Measurements from ENCODE around the gene CAP2.
"Not testable (repeated sequence)": the region's sequence is repeated elsewhere in the genome, so short reads cannot be mapped to it uniquely, and the experiment has no call there.

Gene CAP2

DNA sequence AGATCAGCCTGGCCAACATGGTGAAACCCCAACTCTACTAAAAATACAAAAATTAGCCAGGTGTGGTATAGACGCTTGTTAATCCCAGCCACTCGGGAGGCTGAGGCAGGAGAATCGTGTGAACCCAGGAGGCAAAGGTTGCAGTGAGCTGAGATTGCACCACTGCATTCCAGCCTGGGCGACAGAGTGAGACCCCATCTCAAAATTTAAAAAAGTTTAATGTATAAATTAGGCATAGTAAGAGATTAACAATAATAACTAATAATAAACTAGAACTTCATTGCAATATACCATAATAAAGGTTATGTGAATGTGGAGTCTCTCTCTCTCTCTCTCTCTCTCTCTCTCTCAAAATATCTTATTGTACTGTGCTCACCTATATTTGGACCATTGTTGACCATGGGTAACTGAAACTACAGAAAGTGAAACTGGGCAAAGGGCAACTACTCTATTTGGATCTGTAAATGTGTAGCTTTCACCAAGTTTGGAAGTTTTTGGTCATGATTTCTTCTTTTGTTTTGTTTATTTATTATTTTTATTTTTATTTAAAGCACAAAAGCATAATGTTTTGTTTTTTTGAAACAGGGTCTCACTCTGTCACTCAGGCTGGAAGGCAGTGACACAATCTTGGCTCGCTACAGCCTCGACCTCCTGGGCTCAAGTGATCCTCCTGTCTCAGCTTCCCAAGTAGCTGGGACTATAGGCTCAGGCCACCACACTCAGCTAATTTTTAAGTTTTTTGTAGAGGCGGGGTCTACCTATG lies 12.0 kb downstream of the CAP2 start:
- DNase-seq, result not testable (repeated sequence)

DNA sequence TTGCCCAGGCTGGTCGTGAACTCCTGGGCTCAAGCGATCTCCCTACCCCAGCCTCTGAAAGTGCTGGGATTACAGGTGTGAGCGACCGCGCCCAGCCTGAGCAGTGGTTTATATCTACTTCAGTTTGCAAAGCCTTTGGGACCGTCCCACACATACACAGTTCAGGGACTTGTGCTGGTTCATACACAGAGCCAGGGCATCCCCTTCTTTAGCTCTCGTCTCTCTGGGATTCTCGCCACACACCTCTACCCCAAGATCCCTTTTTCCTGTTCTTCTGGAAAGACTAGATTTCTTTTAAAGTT lies 12.5 kb downstream of the CAP2 start:
- DNase-seq, result no peak

DNA sequence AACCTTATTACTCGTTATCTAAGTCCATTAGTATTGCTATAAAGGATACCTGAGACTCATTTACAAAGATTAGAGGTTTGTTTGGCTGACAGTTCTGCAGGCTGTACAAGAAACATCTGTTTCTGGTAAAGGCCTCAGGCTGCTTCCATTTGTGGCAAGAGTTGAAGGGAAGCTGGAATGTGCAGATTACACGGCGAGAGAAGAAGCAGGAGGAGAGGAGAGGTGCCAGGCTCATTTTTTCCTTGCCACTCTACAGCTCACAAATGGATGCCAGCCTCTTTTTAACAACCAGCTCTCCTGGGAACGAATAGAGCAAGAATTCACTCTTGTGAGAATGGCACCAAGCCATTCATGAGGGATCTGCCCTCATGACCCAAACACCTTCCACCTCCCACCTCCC lies 14.7 kb downstream of the CAP2 start:
- no peak for DNase-seq

DNA sequence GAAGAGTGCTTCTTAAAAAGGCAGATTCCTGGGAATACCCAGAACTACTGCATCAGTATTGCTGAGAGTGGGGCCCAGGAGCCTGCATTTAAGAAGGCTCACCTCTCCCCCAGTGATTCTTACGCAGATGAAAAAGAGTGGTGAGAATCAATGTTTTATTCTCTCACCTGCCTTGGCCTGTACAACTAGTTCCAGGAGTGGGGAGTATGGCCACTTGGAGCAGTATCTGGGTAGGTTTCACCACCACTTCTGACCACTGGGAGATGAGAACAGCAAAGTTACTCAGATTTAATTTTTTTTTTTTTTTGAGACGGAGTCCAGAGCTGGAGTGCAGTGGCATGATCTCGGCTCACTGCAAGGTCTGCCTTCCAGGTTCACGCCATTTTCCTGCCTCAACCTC lies 16.9 kb downstream of the CAP2 start:
- DNase-seq, result no peak

DNA sequence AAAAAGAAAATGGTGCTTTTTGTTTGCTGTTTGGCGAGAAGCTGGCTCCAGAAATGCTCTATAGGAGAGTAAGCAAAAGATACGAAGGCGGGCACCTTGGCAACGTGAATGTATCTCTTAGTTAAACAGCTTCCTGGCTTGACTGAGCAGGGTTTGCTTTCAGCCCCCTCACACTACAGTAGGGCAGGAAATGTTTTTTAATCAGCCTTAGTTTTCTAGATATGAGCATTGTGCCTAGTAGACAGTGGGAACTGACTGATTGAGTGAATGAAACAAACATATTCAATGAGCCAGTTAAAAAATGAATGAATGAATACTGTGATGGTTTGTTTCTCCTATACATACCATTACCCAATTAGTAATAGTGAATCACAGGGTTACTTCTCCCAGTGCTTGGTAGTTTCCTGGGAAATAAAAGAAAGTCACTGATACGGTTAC lies 19.9 kb downstream of the CAP2 start:
- DNase-seq, result no peak

DNA sequence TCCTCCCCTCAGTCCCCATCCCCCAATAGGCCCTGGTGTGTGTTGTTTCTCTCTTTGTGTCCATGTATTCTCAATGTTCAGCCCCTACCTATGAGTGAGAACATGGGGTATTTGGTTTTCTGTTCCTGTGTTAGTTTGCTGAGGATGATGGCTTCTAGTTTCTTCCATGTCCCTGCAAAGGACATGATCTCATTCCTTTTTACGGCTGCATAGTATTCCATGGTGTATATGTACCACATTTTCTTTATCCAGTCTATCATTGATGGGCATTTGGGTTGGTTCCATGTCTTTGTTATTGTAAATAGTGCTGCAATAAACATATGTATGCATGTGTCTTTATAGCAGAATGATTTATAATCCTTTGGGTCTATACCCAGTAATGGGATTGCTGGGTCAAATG lies 21.0 kb downstream of the CAP2 start:
- DNase-seq, result not testable (repeated sequence)

DNA sequence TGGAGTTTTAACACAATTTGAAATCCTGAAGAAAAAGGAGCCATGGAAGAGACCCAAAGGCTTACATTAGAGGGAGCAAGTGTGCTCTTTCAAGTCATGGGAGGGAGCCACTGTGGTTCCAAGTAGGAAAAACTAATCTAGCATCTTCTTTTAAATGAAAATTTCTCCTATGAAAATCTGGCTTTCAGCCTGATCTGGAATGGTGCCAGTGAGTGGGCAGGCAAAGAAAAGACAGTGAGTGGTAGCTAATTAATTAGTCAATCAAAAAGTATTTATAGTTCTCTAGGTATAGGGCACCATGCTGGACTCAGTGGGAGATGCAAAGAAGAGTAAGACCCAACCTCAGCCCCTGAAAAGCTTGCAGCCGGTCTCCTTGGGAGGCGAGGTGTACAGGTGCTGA lies 21.9 kb downstream of the CAP2 start:
- DNase-seq, result no peak

DNA sequence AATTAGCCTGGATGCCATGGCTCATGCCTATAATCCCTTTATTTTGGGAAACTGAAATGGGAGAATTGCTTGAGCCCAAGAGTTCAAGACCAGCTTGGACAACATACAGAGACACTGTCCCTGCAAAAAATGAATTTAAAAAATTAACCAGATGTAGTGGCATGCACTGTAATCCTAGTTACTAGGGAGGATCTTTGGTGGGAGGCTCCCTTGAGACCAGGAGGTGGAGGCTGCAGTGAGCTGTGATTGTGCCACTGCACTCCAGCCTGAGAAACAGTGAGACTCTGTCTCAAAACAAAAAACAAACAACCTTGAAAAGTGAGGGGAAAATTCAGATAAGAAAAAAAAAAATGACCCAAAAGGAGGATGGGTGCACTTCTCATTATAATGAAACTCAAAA lies 23.4 kb downstream of the CAP2 start:
- no peak for DNase-seq

DNA sequence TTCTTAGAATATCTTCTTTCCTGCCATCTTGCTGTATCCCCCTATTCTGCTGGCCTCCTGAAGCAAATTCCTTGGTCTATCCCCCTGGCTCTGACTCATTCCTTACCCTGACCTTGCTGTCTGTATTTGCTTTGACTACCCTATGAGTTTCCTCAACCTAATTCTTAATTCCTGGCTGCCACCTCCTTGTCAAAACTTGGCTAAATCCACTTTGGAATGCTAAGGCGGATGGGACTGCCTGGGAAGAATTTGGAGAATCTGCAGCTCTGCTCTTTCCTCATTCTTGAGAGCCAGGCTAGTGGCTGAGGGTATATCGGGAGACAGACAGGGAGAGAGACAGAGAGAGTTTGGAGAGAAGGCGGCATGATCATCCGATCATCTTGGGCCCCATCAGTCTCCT lies 24.4 kb downstream of the CAP2 start:
- no peak for DNase-seq

DNA sequence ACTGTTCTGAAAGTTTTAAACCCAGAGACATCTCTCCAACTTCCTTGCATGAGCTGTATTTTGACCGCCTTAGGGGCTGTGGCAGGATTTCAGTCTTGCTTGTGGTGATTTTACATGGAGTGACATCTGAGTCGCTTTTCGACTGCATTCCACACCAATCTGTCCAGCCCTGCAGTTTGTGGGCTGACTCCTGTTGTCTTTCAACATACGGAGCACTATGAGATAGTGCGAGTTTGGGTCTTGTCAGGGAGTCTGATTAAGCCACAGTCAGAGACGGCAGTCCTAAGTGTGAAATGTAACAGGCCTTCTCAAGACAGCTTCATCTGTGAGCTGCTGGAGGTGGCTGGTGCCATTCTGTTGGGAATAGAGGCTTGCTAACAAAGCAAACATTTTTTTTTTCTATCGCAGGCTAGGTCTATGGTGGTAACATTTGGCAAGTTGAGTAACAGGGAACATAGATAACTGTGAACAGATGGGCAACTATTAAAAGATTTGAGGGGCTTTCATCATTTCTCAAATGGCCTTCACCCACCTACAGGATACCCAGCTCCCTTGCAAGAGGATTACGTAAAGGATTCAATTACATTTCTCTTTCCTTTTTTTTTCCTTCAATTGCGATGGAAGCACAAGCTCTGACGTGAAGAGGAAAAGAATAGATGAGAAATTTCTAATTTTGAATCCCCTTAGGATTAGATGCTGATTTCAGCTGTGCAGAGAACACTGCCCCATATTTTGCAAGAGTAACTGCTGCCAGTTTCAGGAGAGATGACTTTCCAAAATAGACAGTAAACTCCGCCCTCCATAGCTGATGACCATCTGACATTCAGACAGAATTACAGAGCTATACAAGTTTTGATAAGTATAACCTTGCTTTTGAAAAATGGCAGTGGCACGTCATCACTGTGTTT lies 25.1 kb downstream of the CAP2 start:
- no peak for DNase-seq

DNA sequence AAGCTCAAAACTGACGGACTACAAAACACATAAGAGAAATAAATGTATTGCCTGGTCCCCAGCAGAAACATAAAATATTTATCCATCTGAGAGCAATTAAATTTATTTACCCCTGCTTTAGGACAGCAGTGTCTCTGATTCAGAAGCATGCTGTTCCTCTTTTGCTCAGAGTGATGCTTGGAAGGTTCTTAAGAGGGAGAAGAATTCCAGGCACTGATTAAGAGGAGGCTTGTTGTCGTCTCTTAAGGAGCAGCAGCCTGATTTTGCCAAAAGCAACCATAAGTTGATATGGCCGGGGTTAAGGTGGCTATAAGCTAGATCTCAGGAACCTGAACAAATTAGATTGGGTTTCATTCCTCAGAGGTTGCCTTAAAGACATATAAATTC lies 25.8 kb downstream of the CAP2 start:
- DNase-seq, result no peak

DNA sequence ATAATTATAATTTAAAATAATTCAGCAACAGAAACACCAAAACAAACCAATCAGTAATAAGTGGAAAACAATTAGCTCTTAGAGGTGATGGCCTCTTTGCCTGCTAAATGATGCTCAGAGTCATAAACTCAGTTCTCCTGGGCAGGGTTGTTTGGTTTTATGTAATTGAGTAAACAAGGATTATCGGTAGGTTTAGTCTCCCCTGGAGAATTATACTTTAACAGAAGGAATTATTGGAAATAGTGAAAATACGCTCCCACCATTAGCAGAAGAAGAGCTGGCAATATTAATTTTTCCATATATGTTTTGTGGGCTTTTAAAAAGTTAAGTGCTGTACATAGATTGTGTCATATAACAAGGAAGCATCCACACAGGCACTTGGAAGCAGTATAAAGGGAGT lies 27.0 kb downstream of the CAP2 start:
- DNase-seq, result no peak

DNA sequence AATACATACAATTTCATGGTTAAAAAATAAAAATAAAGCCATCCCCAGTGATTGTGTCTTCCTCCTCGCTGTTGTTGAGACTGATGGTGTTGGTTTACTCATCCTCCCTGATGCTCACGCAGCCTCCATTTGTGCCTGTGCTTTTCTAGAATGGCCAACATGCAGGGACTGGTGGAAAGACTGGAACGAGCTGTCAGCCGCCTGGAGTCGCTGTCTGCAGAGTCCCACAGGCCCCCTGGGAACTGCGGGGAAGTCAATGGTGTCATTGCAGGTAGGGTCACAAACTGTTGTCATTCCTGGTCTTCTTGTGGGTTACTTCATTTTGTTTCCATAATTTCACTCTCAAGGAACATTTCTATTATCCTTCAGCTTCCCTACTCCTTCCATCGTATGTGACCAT lies 28.0 kb downstream of the CAP2 start:
- no peak for DNase-seq

DNA sequence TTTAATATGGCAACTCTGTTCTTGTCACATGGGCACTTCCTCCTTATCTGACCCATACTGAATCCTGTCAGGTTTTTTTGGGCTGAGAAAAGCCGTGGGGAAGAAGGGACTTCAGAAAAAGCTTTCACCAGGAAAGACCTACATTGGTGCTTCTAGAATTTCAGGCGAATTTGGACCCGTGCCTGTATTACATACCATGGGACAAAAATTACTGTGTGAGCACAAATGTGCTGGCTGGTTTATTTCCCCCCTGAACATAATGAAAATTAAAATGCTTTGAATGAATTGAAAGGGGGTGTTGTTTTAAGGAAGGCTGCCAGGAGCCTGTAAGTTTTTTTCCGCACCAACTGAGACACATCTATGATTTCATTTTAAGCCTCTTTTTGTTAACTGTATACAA lies 29.6 kb downstream of the CAP2 start:
- no peak for DNase-seq

DNA sequence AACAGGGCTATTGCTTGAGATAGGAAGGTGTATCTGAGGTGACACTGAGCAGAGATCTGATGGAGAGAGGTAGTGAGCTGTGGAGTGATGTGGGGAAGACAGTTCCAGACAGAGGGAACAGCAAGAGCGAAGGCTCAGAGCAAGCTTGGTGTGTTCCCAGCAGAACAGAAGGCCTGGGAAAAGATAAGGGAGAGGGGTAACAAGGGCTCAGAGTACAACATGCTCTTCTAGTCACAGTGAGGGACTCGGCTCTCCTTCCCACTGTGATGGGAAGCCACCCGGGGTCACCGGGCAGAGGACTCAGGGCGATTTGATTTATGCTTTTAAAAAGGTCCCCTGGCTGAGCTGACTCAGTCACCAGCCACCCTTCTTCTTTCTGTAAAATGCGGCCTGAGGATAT lies 33.7 kb downstream of the CAP2 start:
- no peak for DNase-seq

DNA sequence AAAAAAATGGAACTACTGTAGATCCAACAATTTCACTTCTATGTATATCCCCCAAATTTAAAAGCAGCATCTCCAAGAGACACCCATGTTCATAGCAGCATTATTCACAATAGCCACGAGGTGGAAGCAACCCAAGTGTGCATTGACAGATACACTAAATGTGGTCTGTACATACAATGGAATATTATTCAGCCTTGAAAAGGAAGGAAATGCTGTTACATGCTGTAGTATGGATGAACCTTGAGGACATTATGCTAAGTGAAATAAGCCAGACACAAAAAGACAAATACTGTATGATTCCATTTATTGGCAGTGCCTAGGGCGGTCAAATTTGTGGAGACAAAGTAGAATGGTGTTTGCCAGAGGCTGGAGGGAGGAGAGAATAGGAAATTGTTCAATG lies 34.2 kb downstream of the CAP2 start:
- DNase-seq, result no peak

DNA sequence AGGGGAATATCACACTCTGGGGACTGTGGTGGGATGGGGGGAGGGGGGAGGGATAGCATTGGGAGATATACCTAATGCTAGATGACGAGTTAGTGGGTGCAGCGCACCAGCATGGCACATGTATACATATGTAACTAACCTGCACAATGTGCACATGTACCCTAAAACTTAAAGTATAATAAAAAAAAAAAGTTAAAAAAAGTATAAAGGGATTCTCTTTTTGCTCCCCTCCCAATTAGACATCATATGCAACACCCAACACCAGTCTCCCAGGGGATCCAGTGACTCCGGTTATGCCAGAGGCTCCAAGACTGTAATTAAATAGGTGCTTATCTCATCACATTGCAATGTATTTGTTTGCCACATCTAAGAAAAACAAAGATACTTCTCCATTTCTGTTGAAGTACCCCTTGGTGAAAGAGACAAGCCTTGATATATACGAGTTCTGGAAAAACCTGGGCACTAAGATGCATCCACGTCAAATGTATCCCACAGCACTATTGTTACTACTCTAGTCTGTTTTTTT lies 35.3 kb downstream of the CAP2 start:
- not testable (repeated sequence) for DNase-seq

DNA sequence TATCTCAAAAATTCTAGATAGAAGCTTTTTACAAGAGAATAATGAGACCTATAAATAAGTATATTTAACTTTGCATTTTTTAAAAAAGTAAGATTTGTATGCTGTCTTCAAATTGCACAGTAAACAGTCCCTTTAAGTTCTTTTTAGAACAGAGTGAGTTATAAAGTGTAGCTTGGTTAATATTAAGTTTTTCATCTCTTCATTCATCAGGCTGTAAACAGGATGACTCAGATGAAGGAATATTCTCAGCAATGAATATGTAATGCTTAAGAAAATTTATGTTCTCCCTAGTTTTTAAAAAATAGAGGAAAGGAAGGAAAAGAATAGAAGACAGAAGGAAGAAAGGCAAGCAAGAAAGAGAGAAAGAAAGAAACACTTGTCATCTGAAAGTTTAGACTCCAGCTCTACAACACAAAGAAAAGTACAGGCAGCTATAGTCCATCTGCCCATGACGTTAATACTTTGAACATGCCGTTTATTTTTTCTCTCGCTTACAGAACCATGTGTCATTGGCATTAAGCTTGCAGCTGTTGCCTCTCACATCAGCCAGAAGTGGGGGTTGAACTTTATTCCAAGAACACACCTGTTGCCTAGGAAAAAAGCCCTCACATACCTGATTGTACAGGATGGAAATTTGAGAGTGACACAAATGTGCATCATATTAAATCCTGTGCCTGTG lies 36.1 kb downstream of the CAP2 start:
- peak in 1 of 2 experiments; percentile 14 for DNase-seq

DNA sequence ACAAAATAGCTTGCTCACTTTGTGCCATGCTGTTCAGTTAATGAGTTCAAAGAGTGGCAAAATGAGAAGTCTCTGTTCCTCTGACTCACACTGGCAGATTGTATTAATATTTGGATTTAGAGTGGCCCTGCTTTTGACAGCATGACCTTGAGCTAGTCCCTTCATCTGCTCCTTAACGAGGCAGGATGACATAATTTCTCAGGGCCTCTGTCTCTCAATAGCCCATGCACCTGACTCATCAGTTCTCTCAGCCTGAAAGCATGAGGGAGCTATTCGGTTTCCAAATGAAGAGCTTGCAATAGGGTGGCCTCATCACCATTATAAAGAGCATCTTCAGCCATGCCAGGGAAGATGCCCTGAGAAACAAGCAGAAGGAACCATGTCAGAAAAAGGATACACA lies 38.2 kb downstream of the CAP2 start:
- no peak for DNase-seq

DNA sequence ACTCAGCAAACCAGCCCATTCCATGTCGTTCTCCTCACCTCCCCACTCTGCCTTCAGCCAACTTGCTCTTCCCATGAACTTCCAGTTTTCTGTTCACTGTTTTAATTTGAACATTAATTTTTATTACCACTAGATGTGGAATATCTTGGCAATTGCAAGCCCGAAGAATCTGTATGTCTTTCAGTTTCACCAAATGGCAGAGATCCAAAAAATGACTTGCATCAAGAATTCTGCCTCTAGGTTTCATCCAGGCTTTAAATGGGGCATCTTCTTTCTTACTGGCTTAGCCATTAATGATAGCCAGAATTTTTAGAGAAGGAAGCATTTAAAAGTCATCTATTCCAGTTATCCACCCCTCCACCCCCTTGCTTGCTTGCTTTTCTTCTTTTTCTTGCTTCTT lies 39.0 kb downstream of the CAP2 start:
- no peak for DNase-seq

DNA sequence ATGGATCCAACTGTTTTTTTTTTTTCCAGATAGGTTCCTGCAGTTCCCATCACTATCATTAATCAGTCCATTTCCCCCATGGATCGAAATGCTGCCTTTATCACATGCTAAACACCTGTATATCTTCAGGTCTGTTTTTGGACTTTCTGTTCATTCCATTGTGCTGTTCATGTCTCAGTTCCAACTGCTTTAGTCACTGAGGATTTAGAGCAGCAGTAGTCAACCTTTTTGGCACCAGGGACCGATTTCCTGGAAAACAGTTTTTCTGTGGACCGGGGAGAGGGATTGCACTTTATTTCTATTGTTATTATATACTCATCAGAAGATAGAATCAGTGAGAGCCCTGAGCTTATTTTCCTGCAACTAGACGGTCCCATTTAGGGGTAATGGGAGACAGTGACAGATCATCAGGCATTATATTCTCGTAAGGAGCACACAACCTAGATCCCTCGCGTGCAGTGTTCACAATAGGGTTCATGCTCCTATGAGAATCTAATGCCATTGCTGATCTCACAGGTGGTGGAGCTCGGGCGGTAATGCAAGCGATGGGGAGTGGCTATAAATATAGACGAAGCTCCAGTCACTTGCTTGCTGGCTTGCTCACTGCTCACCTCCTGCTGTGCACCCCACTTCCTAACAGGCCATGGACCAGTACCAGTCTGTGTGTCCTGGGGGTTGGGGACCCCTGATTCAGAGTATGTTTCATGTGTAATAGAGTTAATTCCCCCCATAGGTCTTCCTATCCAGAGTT lies 46.0 kb downstream of the CAP2 start:
- DNase-seq, result no peak

DNA sequence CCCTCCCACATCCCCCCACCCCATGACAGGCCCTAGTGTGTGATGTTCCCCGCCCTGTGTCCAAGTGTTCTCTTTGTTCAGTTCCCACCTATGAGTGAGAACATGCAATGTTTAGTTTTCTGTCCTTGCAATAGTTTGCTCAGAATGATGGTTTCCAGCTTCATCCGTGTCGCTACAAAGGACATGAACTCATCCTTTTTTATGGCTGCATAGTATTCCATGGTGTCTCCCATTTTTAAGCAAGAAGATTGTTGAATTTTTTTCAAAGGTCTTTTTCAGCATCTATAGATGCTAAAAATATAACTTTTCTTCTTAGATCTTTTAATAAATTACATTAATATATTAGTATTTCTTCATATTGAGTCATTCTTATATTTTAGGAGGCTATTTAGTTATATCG lies 47.4 kb downstream of the CAP2 start:
- DNase-seq, result not testable (repeated sequence)

DNA sequence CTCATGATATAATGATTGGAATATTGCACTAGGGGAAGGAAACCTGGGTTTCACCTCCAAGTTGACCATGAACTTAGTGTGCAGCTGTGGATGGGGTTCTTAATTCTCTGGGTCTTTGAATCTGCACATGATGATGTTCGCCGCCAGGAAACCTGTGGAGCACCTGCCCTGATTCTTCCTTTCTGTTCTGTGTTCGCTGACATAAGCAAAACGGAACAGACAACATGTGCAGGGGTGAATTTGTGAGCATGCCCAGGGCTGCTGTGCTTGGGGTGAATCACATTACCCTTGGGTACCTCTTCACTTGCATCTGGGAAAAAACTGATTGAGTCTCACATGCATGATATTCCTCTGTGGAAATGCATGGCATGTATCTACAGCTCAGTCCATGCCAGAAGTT lies 48.8 kb downstream of the CAP2 start:
- DNase-seq, result no peak
